Measurements from ENCODE around the gene FRAS1. TPM values are rescaled to one million over a fixed set of nuclear protein-coding genes. Genes with fewer than 3 reads are reported as not detected.

Gene FRAS1
- total RNA-seq, 4 donors from 2014 or later, result 3.4 to 11.7 (median 4.2) TPM

DNA sequence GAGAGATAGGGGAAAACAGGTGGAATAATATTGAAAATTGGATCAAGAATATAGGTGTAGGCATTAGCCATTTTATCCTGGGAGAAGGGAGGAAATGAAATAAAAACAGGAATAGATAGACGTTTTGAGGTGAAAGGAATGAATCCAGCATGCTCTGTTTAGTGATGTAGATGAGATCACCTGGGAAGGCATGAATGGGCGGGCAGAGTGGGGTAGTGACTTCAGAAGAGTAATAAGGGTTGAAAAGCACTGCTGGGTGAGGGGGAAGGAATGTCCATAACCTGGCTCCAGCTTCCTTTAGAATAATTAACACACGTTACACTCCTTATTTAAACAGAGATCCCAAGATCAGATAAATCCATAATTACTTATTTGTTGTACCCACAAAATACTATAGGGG lies 303.3 kb downstream of the FRAS1 start:
- no peak overlapping the region for H3K27ac ChIP-seq
- H3K9me3 ChIP-seq, result no peaks in the 10 kb centered on the region
- no peak overlapping the region for H3K4me3 ChIP-seq
- H3K27me3 ChIP-seq, result no peaks in the 10 kb centered on the region
- WGBS, 2 donors (ENCODE audit: low coverage in 1 of 2), result 74 to 88% methylated on average over 2 to 3 of the region's 3 CpGs
- TF ChIP-seq EP300 (IDR thresholded peaks at IDR 0.05) (no peak), POLR2AphosphoS5 (IDR thresholded peaks at IDR 0.05) (no peak)
- TF ChIP-seq, protein P1, sequence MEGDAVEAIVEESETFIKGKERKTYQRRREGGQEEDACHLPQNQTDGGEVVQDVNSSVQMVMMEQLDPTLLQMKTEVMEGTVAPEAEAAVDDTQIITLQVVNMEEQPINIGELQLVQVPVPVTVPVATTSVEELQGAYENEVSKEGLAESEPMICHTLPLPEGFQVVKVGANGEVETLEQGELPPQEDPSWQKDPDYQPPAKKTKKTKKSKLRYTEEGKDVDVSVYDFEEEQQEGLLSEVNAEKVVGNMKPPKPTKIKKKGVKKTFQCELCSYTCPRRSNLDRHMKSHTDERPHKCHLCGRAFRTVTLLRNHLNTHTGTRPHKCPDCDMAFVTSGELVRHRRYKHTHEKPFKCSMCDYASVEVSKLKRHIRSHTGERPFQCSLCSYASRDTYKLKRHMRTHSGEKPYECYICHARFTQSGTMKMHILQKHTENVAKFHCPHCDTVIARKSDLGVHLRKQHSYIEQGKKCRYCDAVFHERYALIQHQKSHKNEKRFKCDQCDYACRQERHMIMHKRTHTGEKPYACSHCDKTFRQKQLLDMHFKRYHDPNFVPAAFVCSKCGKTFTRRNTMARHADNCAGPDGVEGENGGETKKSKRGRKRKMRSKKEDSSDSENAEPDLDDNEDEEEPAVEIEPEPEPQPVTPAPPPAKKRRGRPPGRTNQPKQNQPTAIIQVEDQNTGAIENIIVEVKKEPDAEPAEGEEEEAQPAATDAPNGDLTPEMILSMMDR (IDR thresholded peaks at IDR 0.05), result no peak
- no peaks in the 10 kb centered on the region for H3K4me1 ChIP-seq
- ATAC-seq, result no peak
- H3K36me3 ChIP-seq, result no peaks in the 10 kb centered on the region

GRCh38 chr4:78361621-78362120 lies 304.5 kb downstream of the FRAS1 start:
- no peaks in the 10 kb centered on the region for H3K4me1 ChIP-seq
- TF ChIP-seq POLR2AphosphoS5 (IDR thresholded peaks at IDR 0.05) (no peak), EP300 (IDR thresholded peaks at IDR 0.05) (no peak)
- no peaks in the 10 kb centered on the region for H3K36me3 ChIP-seq
- no peak overlapping the region for H3K4me3 ChIP-seq
- 49 to 81% methylated on average over 2 to 4 of the region's 4 CpGs for WGBS, 2 donors (ENCODE audit: low coverage in 1 of 2)
- ATAC-seq, result no peak
- H3K27ac ChIP-seq, result no peak overlapping the region
- H3K27me3 ChIP-seq, result no peaks in the 10 kb centered on the region
- H3K9me3 ChIP-seq, result no peaks in the 10 kb centered on the region

DNA sequence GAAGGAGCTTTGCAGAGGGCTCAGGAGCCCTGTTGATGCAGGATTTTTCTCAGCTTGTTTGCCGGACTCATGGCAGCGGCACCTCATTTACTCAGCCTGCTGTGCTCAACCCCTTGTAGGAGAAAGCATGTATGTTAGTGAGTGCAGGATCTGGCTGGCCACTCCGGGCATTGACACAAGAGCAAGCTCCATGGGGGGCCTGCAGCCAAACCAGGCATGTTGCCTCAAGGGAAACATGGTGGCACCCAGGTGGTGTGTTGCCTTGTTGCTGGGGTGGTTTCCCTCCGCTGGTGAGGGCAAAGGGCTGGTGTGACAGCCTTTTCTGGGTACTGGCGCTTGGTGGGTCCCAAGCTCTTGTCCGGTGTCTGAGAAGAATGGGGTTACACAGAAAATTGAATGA lies 305.2 kb downstream of the FRAS1 start:
- Histone ChIP-seq H3K4me3 (no peak overlapping the region), H3K36me3 (no peaks in the 10 kb centered on the region), H3K4me1 (no peaks in the 10 kb centered on the region), H3K9me3 (no peaks in the 10 kb centered on the region), H3K27me3 (no peaks in the 10 kb centered on the region), H3K27ac (no peak overlapping the region)
- no peak for TF ChIP-seq POLR2AphosphoS5 (IDR thresholded peaks at IDR 0.05)
- no peak for TF ChIP-seq EP300 (IDR thresholded peaks at IDR 0.05)
- TF ChIP-seq, protein P1 (IDR thresholded peaks at IDR 0.05), result no peak
- TF ChIP-seq POLR2A (IDR thresholded peaks at IDR 0.05), result no peak
- WGBS, 2 donors (ENCODE audit: low coverage in 1 of 2), result 87 to 100% methylated on average over 2 to 3 of the region's 6 CpGs
- ATAC-seq, result no peak

- no peak overlapping the region for H3K4me3 ChIP-seq
- TF ChIP-seq, protein P1 (IDR thresholded peaks at IDR 0.05), result no peak
- no peak for TF ChIP-seq POLR2A (IDR thresholded peaks at IDR 0.05)
- TF ChIP-seq EP300 (IDR thresholded peaks at IDR 0.05), result no peak
- TF ChIP-seq POLR2AphosphoS5 (IDR thresholded peaks at IDR 0.05), result no peak
- H3K27ac ChIP-seq, result no peak overlapping the region
- H3K27me3 ChIP-seq, result no peaks in the 10 kb centered on the region
- no peaks in the 10 kb centered on the region for H3K9me3 ChIP-seq
- 56 to 78% methylated on average over 3 to 6 of the region's 6 CpGs for WGBS, 2 donors (ENCODE audit: low coverage in 1 of 2)
- no peak for ATAC-seq
- no peaks in the 10 kb centered on the region for H3K36me3 ChIP-seq
- H3K4me1 ChIP-seq, result no peaks in the 10 kb centered on the region
Measured at GRCh38 chr4:78363031-78363570, 306.0 kb downstream of the FRAS1 start.

DNA sequence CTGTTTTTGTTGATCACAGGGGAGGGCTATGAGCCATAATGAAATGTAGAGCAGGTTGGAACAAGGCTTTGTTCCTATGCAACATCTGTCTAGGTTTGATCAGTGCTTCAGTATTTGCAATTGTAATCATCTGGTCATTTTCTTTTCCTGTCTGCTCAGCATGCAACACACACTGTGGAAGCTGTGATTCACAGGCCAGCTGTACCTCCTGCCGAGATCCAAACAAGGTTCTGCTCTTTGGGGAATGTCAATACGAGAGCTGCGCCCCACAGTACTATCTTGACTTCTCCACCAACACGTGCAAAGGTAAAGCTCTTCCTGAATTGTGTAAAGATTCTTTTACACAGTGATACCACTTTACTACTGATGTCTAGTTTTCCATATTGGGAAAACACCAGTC lies 312.6 kb downstream of the FRAS1 start:
- Histone ChIP-seq H3K36me3 (peaks cover 0 to 7% of the 10 kb centered on the region in 2 donors), H3K27me3 (no peaks in the 10 kb centered on the region), H3K4me1 (no peaks in the 10 kb centered on the region), H3K9me3 (no peaks in the 10 kb centered on the region), H3K4me3 (no peak overlapping the region), H3K27ac (no peak overlapping the region)
- TF ChIP-seq, protein P1 (IDR thresholded peaks at IDR 0.05), result no peak
- no peak for TF ChIP-seq POLR2AphosphoS5 (IDR thresholded peaks at IDR 0.05)
- no peak for TF ChIP-seq EP300 (IDR thresholded peaks at IDR 0.05)
- no peak for TF ChIP-seq POLR2A (IDR thresholded peaks at IDR 0.05)
- ATAC-seq, result no peak
- WGBS, 2 donors (ENCODE audit: low coverage in 1 of 2), result 20 to 52% methylated on average over 1 to 4 of the region's 4 CpGs
